Liver (tissue), 3 donors: ENCODE data around the gene NISCH.

Experiments
- CTCF ChIP-seq: fragments of 150-350 bp; IDR thresholded peaks from 2 replicates; pipeline ENCODE4 v1.5.1; 2017; ENCODE audit warnings: improper control_type of control experiment, low read depth, low read length; ENCODE audit not compliant: missing input control
- EGR1 ChIP-seq, 2 donors: IDR thresholded peaks; 2 replicates each; pipeline ENCODE4 v1.6.1; 2016 to 2018; ENCODE audit warnings: antibody characterized with exemption in 2 of 2, low read depth in 2 of 2
- HNF4G ChIP-seq: IDR thresholded peaks from 2 replicates; pipeline ENCODE4 v1.6.1; 2016; ENCODE audit warnings: antibody characterized with exemption
- donor health status: healthy.
- donor health status: healthy.

- TF ChIP-seq CTCF (no peak), HNF4G (no peak), EGR1 (IDR thresholded peaks at IDR 0.05; ENCODE audit: low read depth in 2 of 2) (no peak)
These were observed 79.1 kb downstream of the NISCH start for GRCh38 chr3:52534281-52535183.
